ENCODE data around the gene VWA3B. TPM values are rescaled to one million over a fixed set of nuclear protein-coding genes. Genes with fewer than 3 reads are reported as not detected.

The VWA3B gene
- total and polyA plus RNA-seq, 8 donors: 0.03 to 134 (median 2.2) TPM; not detected in 2

GRCh38 chr2:98185801-98186200, 98.8 kb downstream of the VWA3B start:
- H3K27ac ChIP-seq: no peak overlapping the region
- H3K36me3 ChIP-seq: no peaks in the 10 kb centered on the region
- WGBS, 5 donors: 62 to 70% (median 69%) methylated on average over 5 of the region's 5 CpGs
- no peak for DNase-seq
- no peak for TF ChIP-seq POLR2AphosphoS5 (IDR thresholded peaks at IDR 0.05)
- TF ChIP-seq POLR2A (IDR thresholded peaks at IDR 0.05): no peak
- TF ChIP-seq CTCF (IDR thresholded peaks at IDR 0.05): no peak
- no peak for TF ChIP-seq EP300 (IDR thresholded peaks at IDR 0.05)
- H3K4me3 ChIP-seq: no peak overlapping the region
- no peaks in the 10 kb centered on the region for H3K9me3 ChIP-seq
- no peaks in the 10 kb centered on the region for H3K4me1 ChIP-seq
- H3K27me3 ChIP-seq: peaks cover 0 to 16% (median 0%) of the 10 kb centered on the region in 3 donors
- intact Hi-C loops (cut with DNase I; ENCODE audit: low total_unique reads): no loop called here

GRCh38 chr2:98187194-98187593, 100.2 kb downstream of the VWA3B start:
- 92 to 96% (median 95%) methylated on average over 9 of the region's 9 CpGs for WGBS, 5 donors
- H3K27ac ChIP-seq: no peak overlapping the region
- TF ChIP-seq POLR2A (IDR thresholded peaks at IDR 0.05): no peak
- no peak for TF ChIP-seq EP300 (IDR thresholded peaks at IDR 0.05)
- TF ChIP-seq CTCF (IDR thresholded peaks at IDR 0.05): no peak
- TF ChIP-seq POLR2AphosphoS5 (IDR thresholded peaks at IDR 0.05): no peak
- no peaks in the 10 kb centered on the region for H3K4me1 ChIP-seq
- intact Hi-C loops (cut with DNase I; ENCODE audit: low total_unique reads): no loop called here
- H3K36me3 ChIP-seq: no peaks in the 10 kb centered on the region
- no peak overlapping the region for H3K4me3 ChIP-seq
- no peak for DNase-seq
- no peaks in the 10 kb centered on the region for H3K9me3 ChIP-seq
- H3K27me3 ChIP-seq: peaks cover 0 to 12% (median 0%) of the 10 kb centered on the region in 3 donors

GRCh38 chr2:98188351-98189046, 101.5 kb downstream of the VWA3B start:
- Histone ChIP-seq H3K9me3 (no peaks in the 10 kb centered on the region), H3K36me3 (no peaks in the 10 kb centered on the region), H3K27ac (no peak overlapping the region), H3K27me3 (peaks cover 0 to 12% (median 0%) of the 10 kb centered on the region in 3 donors), H3K4me3 (no peak overlapping the region), H3K4me1 (no peaks in the 10 kb centered on the region)
- intact Hi-C loops (cut with DNase I; ENCODE audit: low total_unique reads): no loop called here
- DNase-seq: no peak
- TF ChIP-seq CTCF (IDR thresholded peaks at IDR 0.05) (no peak), EP300 (IDR thresholded peaks at IDR 0.05) (no peak), POLR2A (IDR thresholded peaks at IDR 0.05) (no peak), POLR2AphosphoS5 (IDR thresholded peaks at IDR 0.05) (no peak)
- 60 to 74% (median 68%) methylated on average over 4 of the region's 4 CpGs for WGBS, 5 donors

DNA sequence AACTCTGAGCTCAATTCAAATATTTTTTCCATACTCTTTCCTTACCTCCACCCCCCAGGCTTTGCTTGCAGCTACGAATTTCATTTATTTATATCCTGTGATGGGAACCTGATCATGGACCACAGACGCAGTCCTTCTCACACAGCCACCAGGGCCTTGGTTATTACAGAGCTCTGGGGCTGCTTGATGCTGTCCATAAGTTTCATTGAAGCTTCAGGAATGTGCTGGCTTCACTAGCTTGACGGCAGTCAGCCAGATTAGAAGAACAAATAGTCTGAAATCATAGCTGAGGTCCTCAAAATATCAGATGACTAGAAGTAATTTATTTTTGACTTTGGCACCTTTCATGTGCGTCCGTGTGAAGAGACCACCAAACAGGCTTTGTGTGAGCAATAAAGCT, 104.9 kb downstream of the VWA3B start:
- Histone ChIP-seq H3K36me3 (no peaks in the 10 kb centered on the region), H3K4me3 (no peak overlapping the region), H3K9me3 (no peaks in the 10 kb centered on the region), H3K4me1 (no peaks in the 10 kb centered on the region), H3K27me3 (peaks cover 0 to 6% (median 0%) of the 10 kb centered on the region in 3 donors), H3K27ac (no peak overlapping the region)
- 29 to 42% (median 33%) methylated on average over 5 of the region's 5 CpGs for WGBS, 5 donors
- TF ChIP-seq POLR2AphosphoS5 (IDR thresholded peaks at IDR 0.05) (no peak), CTCF (IDR thresholded peaks at IDR 0.05) (no peak), POLR2A (IDR thresholded peaks at IDR 0.05) (no peak), EP300 (IDR thresholded peaks at IDR 0.05) (no peak)
- intact Hi-C loops (cut with DNase I; ENCODE audit: low total_unique reads): no loop called here
- peak in 1 of 2 donors; percentile 53 for DNase-seq
